Activated T-cell treated with anti-CD3 and anti-CD28 coated beads, Interleukin-2, amount 50 U/mL, for 24 hours (primary cell): Measurements from ENCODE around the gene NUP98.

Source experiments
- DNase-seq: peaks from one replicate; pipeline ENCODE4 v3.0.0-alpha.2; 2020
- H3K27ac Mint-ChIP-seq: 2 replicates; pipeline ENCODE4 v1.8.0; 2020; ENCODE audit warnings: mild to moderate bottlenecking, mixed read lengths
- H3K27me3 Mint-ChIP-seq: 2 replicates; pipeline ENCODE4 v1.8.0; 2020; ENCODE audit warnings: mixed read lengths
- H3K36me3 Mint-ChIP-seq: 2 replicates; pipeline ENCODE4 v1.8.0; 2020; ENCODE audit warnings: low read depth, mixed read lengths
- H3K4me1 Mint-ChIP-seq: 2 replicates; pipeline ENCODE4 v1.8.0; 2020; ENCODE audit warnings: low read depth, mixed read lengths
- H3K4me3 Mint-ChIP-seq: 2 replicates; pipeline ENCODE4 v1.8.0; 2020; ENCODE audit warnings: mild to moderate bottlenecking, moderate library complexity, mixed read lengths
- H3K9me3 Mint-ChIP-seq: 2 replicates; pipeline ENCODE4 v1.8.0; 2020; ENCODE audit warnings: mixed read lengths

Gene NUP98

GRCh38 chr11:3709977-3710376, 87.4 kb downstream of the NUP98 start:
- Mint-ChIP-seq H3K9me3 (no peaks in the 10 kb centered on the region), H3K4me1 (peaks cover 4% of the 10 kb centered on the region), H3K36me3 (peaks cover 93% of the 10 kb centered on the region), H3K27ac (peak overlapping the region; percentile 47), H3K4me3 (no peak overlapping the region), H3K27me3 (no peaks in the 10 kb centered on the region)
- no peak for DNase-seq

- Mint-ChIP-seq H3K4me1 (peaks cover 4% of the 10 kb centered on the region), H3K27ac (no peak overlapping the region), H3K9me3 (no peaks in the 10 kb centered on the region), H3K36me3 (peaks cover 95% of the 10 kb centered on the region), H3K27me3 (no peaks in the 10 kb centered on the region), H3K4me3 (no peak overlapping the region)
- DNase-seq: no peak
Measured at GRCh38 chr11:3707176-3707575, 90.2 kb downstream of the NUP98 start.

GRCh38 chr11:3703383-3703782, 94.0 kb downstream of the NUP98 start:
- Mint-ChIP-seq H3K27ac (no peak overlapping the region), H3K4me1 (no peaks in the 10 kb centered on the region), H3K36me3 (peaks cover 96% of the 10 kb centered on the region), H3K4me3 (no peak overlapping the region), H3K27me3 (no peaks in the 10 kb centered on the region), H3K9me3 (no peaks in the 10 kb centered on the region)
- no peak for DNase-seq

GRCh38 chr11:3700910-3701309, 96.4 kb downstream of the NUP98 start:
- no peak for DNase-seq
- Mint-ChIP-seq H3K27me3 (no peaks in the 10 kb centered on the region), H3K4me3 (no peak overlapping the region), H3K27ac (peak overlapping the region; percentile 6), H3K9me3 (no peaks in the 10 kb centered on the region), H3K4me1 (no peaks in the 10 kb centered on the region), H3K36me3 (peaks cover 91% of the 10 kb centered on the region)

- no peaks in the 10 kb centered on the region for H3K9me3 Mint-ChIP-seq
- H3K4me1 Mint-ChIP-seq: no peaks in the 10 kb centered on the region
- H3K27ac Mint-ChIP-seq: peak overlapping the region; percentile 6
- H3K36me3 Mint-ChIP-seq: peaks cover 91% of the 10 kb centered on the region
- H3K4me3 Mint-ChIP-seq: no peak overlapping the region
- no peaks in the 10 kb centered on the region for H3K27me3 Mint-ChIP-seq
- no peak for DNase-seq
Measured at GRCh38 chr11:3700410-3700809, 96.9 kb downstream of the NUP98 start.

GRCh38 chr11:3686751-3687150, 110.6 kb downstream of the NUP98 start:
- Mint-ChIP-seq H3K4me1 (peaks cover 8% of the 10 kb centered on the region), H3K4me3 (no peak overlapping the region), H3K27me3 (no peaks in the 10 kb centered on the region), H3K36me3 (peaks cover 91% of the 10 kb centered on the region), H3K9me3 (no peaks in the 10 kb centered on the region), H3K27ac (no peak overlapping the region)
- no peak for DNase-seq

GRCh38 chr11:3685923-3686322, 111.4 kb downstream of the NUP98 start:
- no peaks in the 10 kb centered on the region for H3K27me3 Mint-ChIP-seq
- peaks cover 8% of the 10 kb centered on the region for H3K4me1 Mint-ChIP-seq
- DNase-seq: no peak
- H3K36me3 Mint-ChIP-seq: peaks cover 91% of the 10 kb centered on the region
- peak overlapping the region; percentile 50 for H3K27ac Mint-ChIP-seq
- no peak overlapping the region for H3K4me3 Mint-ChIP-seq
- H3K9me3 Mint-ChIP-seq: no peaks in the 10 kb centered on the region

GRCh38 chr11:3684819-3685172, 112.6 kb downstream of the NUP98 start:
- Mint-ChIP-seq H3K9me3 (no peaks in the 10 kb centered on the region), H3K36me3 (peaks cover 92% of the 10 kb centered on the region), H3K27me3 (no peaks in the 10 kb centered on the region), H3K4me1 (peaks cover 8% of the 10 kb centered on the region), H3K27ac (peak overlapping the region; percentile 59), H3K4me3 (no peak overlapping the region)
- no peak for DNase-seq

GRCh38 chr11:3684129-3684818, 113.1 kb downstream of the NUP98 start:
- no peaks in the 10 kb centered on the region for H3K27me3 Mint-ChIP-seq
- no peak overlapping the region for H3K4me3 Mint-ChIP-seq
- no peaks in the 10 kb centered on the region for H3K9me3 Mint-ChIP-seq
- H3K27ac Mint-ChIP-seq: peak overlapping the region; percentile 59
- H3K4me1 Mint-ChIP-seq: peaks cover 8% of the 10 kb centered on the region
- no peak for DNase-seq
- H3K36me3 Mint-ChIP-seq: peaks cover 92% of the 10 kb centered on the region

- Mint-ChIP-seq H3K27ac (peak overlapping the region; percentile 66), H3K4me3 (no peak overlapping the region), H3K9me3 (no peaks in the 10 kb centered on the region), H3K36me3 (peaks cover 97% of the 10 kb centered on the region), H3K4me1 (peaks cover 8% of the 10 kb centered on the region), H3K27me3 (no peaks in the 10 kb centered on the region)
- no peak for DNase-seq
Measured at GRCh38 chr11:3683039-3683438, 114.3 kb downstream of the NUP98 start.

GRCh38 chr11:3679077-3679476, 118.3 kb downstream of the NUP98 start:
- no peaks in the 10 kb centered on the region for H3K27me3 Mint-ChIP-seq
- H3K27ac Mint-ChIP-seq: no peak overlapping the region
- no peaks in the 10 kb centered on the region for H3K9me3 Mint-ChIP-seq
- peaks cover 11% of the 10 kb centered on the region for H3K4me1 Mint-ChIP-seq
- peaks cover 94% of the 10 kb centered on the region for H3K36me3 Mint-ChIP-seq
- no peak overlapping the region for H3K4me3 Mint-ChIP-seq
- DNase-seq: no peak

GRCh38 chr11:3675971-3676370, 121.4 kb downstream of the NUP98 start:
- Mint-ChIP-seq H3K4me3 (no peak overlapping the region), H3K36me3 (peaks cover 94% of the 10 kb centered on the region), H3K27me3 (no peaks in the 10 kb centered on the region), H3K4me1 (peaks cover 3% of the 10 kb centered on the region), H3K27ac (peak overlapping the region; percentile 9), H3K9me3 (no peaks in the 10 kb centered on the region)
- DNase-seq: no peak

- no peak overlapping the region for H3K4me3 Mint-ChIP-seq
- no peaks in the 10 kb centered on the region for H3K9me3 Mint-ChIP-seq
- DNase-seq: no peak
- no peaks in the 10 kb centered on the region for H3K27me3 Mint-ChIP-seq
- peak overlapping the region; percentile 64 for H3K27ac Mint-ChIP-seq
- H3K4me1 Mint-ChIP-seq: peaks cover 3% of the 10 kb centered on the region
- peaks cover 95% of the 10 kb centered on the region for H3K36me3 Mint-ChIP-seq
Measured at GRCh38 chr11:3674189-3674588, 123.2 kb downstream of the NUP98 start.

GRCh38 chr11:3671334-3672254, 125.8 kb downstream of the NUP98 start, which contains the start of gene CHRNA10:
Gene CHRNA10 (minus strand): TSS chr11:3671384. CDS start chr11:3671312, 72 bp downstream.
- H3K4me1 Mint-ChIP-seq: peaks cover 3% of the 10 kb centered on the region
- no peaks in the 10 kb centered on the region for H3K9me3 Mint-ChIP-seq
- DNase-seq: no peak
- peaks cover 93% of the 10 kb centered on the region for H3K36me3 Mint-ChIP-seq
- H3K4me3 Mint-ChIP-seq: no peak within 1 kb of the TSS
- H3K27me3 Mint-ChIP-seq: no peaks in the 10 kb centered on the region
- peak within 1 kb of the TSS; percentile 56 for H3K27ac Mint-ChIP-seq

GRCh38 chr11:3669742-3670183, 127.6 kb downstream of the NUP98 start:
- H3K27ac Mint-ChIP-seq: peak overlapping the region; percentile 7
- peaks cover 3% of the 10 kb centered on the region for H3K4me1 Mint-ChIP-seq
- no peak for DNase-seq
- H3K27me3 Mint-ChIP-seq: no peaks in the 10 kb centered on the region
- no peaks in the 10 kb centered on the region for H3K9me3 Mint-ChIP-seq
- H3K4me3 Mint-ChIP-seq: no peak overlapping the region
- peaks cover 94% of the 10 kb centered on the region for H3K36me3 Mint-ChIP-seq
